EH (cell line): Measurements from ENCODE around the gene SEMA7A.

Experiments used
- DNase-seq: peaks from one replicate; pipeline ENCODE4 v3.0.0-alpha.2; 2015; ENCODE audit warnings: low read depth

Gene SEMA7A

DNA sequence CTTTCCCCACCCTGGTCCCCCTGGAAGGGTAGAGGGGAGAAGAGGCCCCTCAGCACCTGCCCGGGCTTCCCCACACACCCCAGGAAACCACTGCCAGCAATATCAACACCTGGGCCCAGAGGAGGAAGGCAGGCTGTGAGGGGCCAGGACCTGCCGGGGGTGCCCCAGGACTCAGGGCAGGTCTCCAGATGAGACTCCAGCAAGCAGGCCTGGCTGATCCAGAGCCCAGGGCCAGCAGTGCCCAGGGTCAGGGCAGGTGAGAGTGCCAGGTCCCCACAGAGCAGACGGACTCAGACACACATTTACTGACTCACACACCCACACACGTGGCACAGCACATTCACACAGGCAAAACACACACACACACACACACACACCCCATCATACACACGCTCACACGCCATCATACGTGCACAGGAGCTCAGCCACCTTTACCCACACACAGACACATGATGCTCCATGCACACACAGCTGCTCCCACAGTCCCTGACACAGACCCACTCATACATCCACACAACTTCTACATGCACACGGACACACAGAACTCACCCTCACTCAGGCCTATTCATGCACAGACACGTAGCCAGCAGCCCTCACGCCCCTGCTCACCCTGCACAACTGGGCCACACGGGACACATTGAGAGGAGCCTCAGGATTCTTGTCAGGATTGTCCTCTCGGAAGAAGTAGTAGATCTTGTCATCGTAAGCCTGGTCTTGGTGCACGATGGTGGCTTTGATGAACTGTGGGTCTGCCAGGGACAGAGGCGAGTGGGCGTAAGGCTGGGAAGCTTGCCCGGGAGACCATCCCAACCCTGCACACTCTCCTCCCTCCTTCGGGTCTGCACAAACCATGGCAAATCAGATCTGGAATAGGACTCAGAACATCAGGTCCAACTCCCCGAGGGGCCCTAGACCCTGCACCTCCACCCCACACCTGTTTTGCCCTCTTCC is 17.5 kb downstream of the SEMA7A start:
- DNase-seq = no peak

- DNase-seq = no peak
These were observed 19.0 kb downstream of the SEMA7A start for GRCh38 chr15:74414603-74415338.

DNA sequence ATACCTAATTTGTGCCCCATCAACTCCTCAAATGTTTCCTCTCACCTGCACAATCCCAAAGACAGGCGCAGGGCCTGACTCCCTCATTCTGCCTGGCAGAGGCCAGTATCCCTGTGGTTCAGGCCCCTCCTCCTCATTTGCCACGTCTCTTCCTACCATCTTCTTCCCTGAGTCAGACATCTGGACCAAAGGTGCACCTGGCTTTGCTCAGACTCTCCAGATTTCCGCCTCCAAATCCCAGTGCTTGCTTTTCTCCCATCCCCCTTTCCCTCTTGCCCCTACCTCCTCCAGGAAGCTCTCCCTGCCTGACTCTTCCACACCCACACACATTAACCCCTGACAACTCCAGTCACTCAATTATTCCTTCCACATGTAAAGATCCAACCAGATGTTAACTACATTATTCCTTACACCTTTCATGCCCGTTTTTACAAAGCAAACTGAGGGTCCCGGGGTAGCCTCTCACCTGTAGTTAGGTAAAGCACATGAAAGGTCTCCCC is 19.6 kb downstream of the SEMA7A start:
- DNase-seq = no peak

- DNase-seq = no peak
These were observed 20.2 kb downstream of the SEMA7A start for GRCh38 chr15:74413350-74414080.

GRCh38 chr15:74412159-74412558 is 21.6 kb downstream of the SEMA7A start:
- no peak for DNase-seq

DNA sequence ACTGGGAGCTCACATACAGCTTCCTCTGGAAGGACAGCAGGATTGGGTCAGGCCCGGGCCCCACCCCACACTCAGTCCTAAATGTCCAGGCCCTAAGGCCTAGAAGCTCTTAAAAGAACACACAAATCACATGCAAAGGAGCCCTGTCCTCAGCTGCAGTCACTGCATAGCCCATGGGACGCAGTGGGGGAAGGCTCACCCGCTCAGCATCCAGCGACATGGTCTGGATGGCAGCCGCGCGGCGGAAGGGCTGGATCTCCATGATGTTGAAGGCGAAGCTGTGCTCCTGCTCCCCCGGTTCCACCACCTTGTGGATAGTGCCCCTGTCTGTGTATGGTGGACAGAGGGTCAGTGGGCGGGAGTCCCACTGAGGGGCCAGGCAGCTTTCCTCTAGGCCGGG is 22.1 kb downstream of the SEMA7A start:
- no peak for DNase-seq

- no peak for DNase-seq
These were observed 23.3 kb downstream of the SEMA7A start for GRCh38 chr15:74410502-74410901.

- DNase-seq = no peak
These were observed 24.5 kb downstream of the SEMA7A start for GRCh38 chr15:74409225-74409624.

GRCh38 chr15:74408815-74409214 is 24.9 kb downstream of the SEMA7A start:
- DNase-seq = no peak

DNA sequence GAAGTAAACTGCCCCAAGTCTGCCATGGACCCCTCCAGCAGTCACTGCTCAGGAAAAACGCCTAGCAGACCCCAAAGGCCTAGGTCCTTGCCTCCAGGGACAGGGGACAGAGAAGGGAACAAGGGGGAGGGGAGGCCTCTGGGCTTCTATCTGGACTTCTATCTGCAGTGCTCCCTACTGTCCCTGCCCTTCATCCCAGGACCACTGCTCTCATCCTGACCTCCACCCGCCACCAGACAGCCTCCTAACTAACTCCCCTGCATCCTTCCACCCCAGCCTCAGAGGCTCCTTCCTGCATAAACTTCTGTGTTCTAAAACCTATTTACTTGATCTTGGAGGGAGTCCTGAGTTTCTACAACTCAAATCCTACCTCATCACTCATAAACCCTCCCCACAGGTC is 25.4 kb downstream of the SEMA7A start:
- DNase-seq = no peak

- DNase-seq = peak; percentile 98
These were observed 26.6 kb downstream of the SEMA7A start for GRCh38 chr15:74406992-74407705.

DNA sequence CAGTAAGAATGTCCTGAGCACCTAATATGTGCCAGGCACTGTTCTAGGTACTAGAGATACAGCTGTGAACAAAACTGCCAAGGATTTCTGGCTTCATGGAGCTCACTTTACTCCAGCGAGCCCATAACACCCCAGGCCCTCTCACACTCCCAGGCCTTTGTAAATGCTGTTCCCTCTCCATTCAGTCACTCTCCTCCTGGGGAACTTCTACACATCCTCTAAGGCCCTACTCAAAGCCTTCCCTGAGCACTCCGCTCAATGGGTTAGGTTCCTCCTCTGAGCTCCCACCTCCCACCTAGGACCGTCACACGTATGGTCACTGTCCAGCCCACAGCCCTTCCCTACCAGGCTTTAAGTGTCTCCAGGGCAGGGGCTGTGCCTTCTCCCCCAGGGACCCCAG is 27.2 kb downstream of the SEMA7A start:
- no peak for DNase-seq

- no peak for DNase-seq
These were observed 27.9 kb downstream of the SEMA7A start for GRCh38 chr15:74405823-74406222.

DNA sequence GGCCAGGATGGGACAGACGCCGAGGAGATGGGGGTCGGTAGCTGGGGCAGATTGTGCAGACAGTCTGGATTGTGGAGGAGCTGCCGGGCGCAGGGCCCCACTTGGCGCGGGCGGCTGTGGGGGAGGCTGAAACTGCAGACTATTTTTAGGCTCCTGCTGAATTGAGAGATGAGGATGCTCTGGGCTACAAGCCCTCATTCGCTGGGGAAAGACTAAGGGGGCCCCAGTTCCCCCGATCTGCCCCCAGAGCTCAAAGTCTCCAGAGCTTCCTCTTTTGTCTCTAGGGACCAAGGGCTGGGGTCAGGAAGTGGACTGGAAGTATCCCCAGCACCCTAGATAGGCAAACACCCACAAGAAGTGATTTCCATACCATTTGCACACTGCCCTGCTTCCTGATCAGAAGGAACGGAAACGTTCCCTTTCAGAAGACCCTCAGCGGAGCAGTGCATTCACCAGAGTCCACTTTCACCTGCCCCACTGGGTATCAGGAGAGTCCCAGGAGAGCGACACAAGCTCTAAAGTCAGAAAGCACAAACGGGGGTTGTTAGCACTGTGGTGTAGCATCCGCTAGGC is 29.7 kb downstream of the SEMA7A start:
- DNase-seq = no peak

GRCh38 chr15:74403588-74403919 is 30.2 kb downstream of the SEMA7A start:
- no peak for DNase-seq

GRCh38 chr15:74402873-74403587 is 30.7 kb downstream of the SEMA7A start:
- DNase-seq = no peak

GRCh38 chr15:74402337-74402841 is 31.4 kb downstream of the SEMA7A start:
- DNase-seq = no peak

DNA sequence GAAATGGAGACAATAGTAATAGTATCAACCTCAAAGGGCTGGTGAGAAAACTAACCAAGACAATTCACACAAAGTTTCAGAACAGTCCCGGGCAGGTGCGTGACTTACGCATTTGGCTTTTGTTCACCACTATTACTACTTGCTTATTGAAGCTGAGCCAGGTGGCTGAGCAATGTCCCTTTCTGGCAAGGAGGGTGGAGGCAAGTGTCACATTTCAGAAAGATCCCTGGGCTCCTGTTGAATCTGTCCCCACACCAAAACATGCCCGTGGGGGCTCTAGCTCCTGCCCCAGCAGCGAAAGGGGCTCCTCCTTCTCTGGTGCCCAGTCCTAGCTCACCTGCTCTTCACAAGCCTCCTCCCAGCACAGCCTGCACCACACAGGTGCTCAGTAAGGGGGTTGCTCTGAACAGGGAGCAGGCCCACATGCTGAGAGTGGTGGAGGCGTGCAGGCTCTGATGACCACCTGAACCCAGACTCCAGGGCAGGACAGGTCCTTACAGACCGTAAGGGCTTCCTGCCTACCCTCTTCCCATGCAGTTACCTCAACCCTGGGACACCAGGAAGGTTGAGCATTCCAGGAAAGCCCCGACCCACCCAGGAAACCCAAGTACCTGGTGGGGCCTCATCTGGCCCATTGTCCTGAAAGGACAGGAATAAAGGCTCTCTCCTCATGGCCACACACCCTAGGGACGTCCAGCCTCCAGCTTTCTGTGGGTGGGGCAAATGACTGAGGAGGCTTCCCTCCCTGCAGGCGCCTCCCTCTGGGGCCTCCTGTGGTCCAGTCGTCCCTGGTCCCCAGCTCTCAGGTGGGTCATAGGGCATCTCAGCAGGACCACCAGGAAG is 32.6 kb downstream of the SEMA7A start:
- no peak for DNase-seq

GRCh38 chr15:74400313-74400860 is 33.4 kb downstream of the SEMA7A start:
- no peak for DNase-seq
